ENCODE measurements around the gene ZNF14.
"Not testable (repeated sequence)": the region's sequence is repeated elsewhere in the genome, so short reads cannot be mapped to it uniquely, and the experiment has no call there.

DNA sequence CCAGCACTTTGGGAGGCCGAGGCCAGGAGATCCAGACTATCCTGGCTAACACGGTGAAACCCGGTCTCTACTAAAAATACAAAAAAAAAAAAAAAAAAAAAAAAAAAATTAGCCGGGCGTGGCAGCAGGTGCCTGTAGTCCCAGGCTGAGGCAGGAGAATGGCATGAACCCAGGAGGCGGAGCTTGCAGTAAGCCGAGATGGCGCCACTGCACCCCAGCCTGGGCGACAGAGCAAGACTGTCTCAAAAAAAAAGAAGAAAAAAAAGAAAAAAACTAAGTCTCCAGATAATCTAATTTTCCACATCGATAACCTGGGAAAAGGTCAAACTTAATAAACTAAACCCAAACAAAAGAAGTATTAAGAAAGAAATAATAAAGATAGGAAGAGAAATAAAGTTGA is 39.1 kb upstream of the ZNF14 start:
- TF ChIP-seq, protein P1, sequence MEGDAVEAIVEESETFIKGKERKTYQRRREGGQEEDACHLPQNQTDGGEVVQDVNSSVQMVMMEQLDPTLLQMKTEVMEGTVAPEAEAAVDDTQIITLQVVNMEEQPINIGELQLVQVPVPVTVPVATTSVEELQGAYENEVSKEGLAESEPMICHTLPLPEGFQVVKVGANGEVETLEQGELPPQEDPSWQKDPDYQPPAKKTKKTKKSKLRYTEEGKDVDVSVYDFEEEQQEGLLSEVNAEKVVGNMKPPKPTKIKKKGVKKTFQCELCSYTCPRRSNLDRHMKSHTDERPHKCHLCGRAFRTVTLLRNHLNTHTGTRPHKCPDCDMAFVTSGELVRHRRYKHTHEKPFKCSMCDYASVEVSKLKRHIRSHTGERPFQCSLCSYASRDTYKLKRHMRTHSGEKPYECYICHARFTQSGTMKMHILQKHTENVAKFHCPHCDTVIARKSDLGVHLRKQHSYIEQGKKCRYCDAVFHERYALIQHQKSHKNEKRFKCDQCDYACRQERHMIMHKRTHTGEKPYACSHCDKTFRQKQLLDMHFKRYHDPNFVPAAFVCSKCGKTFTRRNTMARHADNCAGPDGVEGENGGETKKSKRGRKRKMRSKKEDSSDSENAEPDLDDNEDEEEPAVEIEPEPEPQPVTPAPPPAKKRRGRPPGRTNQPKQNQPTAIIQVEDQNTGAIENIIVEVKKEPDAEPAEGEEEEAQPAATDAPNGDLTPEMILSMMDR (IDR thresholded peaks at IDR 0.05; ENCODE audit: poor library complexity), result not testable (repeated sequence)
- not testable (repeated sequence) for TF ChIP-seq EZH2 (IDR thresholded peaks at IDR 0.05; ENCODE audit: borderline replicate concordance); EZH2phosphoT487 (IDR thresholded peaks at IDR 0.05; ENCODE audit: low read depth, severe bottlenecking, unreplicated experiment)

Data from hepatocyte (in vitro differentiated cells).